Smooth muscle cell of trachea (primary cell): ENCODE data around the gene CD79B. TPM values are rescaled to one million over a fixed set of nuclear protein-coding genes. Genes with fewer than 3 reads are reported as not detected.

Experiments used
- total RNA-seq: library from RNA; depleted of rRNA; stranded (reverse); fragments of >200 nt; gene quantifications from 2 replicates; pipeline ENCODE4 v1.2.1, GENCODE V29; 2014

The CD79B gene
- total RNA-seq, result 0.15 and 0.17 TPM in 2 replicates

DNA sequence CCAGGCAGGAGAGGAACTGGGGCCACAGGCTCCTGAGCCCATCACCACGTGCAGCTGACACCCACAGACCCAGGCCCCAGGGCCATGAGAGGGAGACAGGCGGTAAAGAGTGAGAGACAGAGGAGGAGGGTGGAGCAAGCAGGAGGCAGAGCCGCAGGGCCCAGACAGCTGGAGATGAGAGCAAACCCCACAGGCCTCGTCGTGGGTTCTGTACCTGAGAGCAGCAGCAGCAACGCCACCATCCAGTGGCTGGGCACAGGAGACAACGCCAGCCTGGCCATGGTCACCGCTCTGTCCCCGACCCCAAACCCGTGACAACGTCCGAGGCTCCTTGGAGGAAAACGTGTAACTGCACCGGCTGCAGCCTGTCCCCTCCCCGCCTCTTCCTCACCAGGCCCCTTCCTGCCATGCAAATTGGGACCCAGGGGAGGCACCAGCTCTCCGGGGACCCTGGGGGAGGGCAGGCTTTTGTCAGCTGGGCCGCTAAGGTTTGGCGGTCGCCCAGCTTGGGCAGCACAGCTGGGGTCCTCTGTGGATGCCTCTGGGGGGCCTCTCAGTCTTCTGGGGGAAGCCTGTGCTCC lies at the start of gene CD79B:
Gene CD79B, minus strand, starts transcription at position 351 of the 581 bp plus-strand sequence. Its CDS starts 70 bp downstream, at position 281.

DNA sequence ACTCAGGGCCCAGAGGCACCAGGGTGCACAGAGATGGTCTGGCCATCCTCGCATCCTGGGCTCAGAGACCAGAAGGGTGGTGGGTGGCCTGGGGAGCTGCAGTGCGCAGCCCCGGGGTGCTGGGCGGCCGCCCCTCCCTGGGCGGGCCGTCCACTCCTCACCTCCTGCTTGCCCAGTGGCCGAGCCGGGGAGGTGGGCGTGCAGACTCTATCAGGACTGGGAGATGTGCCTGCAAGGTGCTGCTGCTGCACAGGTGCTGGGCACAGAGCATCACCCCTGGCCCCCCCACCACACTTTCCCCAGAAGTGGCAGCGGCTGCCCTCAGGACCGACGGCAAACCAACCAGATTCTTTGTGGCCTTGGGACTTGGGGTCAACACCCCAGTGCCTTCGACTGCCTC lies 40.7 kb upstream of the CD79B start, which contains the start of gene SCN4A:
Gene SCN4A, minus strand, starts transcription at position 123 of the 400 bp plus-strand sequence. Its CDS starts 77 bp downstream, at position 46.

DNA sequence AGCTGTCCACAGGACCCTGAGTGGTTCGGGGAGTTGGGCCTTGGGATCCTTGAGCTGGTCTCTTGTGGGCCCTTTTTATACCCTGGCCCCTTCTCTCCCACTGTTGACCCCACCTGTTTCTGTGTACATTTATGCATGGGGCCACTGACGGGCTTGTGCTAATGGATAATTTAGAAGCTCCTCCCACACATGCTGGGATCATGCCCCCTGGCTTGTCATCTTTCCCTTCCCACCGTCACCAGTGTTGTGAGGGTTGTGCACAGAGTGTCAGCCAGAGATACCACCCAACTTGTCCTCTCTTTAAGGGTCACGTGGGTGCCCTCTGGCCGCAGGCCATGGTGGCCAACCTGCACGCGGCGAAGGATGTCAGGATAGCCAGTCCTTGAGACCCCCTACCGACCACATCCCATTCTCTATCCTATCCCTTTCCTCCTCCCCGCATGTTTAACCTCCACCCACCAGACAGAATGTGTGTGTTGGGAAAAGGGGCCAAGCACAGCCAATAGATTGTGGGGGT lies 13.3 kb downstream of the CD79B start, which contains the start of gene GH1:
Gene GH1, minus strand, starts transcription at position 51 of the 517 bp plus-strand sequence. CDS start 63 bp downstream, outside the sequence.

DNA sequence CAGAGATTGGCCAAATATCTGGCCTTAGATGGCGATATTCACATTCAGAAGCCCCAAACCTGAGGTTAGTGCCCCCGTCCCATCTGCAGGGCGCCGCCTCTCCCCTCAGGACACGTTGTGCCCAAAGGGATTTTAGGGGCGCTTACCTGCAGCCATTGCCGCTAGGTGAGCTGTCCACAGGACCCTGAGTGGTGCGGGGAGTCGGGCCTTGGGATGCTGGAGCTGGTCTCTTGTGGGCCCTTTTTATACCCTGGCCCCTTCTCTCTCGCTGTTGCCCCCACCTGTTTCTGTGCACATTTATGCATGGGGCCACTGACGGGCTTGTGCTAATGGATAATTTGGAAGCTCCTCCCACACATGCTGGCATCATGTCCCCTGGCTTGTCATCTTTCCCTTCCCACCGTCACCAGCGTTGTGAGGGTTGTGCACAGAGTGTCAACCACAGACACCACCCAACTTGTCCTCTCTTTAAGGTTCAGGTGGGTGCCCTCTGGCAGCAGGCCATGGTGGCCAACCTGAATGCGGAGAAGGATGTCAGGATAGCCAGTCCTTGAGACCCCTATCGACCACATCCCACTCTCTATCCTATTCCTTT lies 21.0 kb downstream of the CD79B start, which contains the start of gene CSHL1:
Gene CSHL1, minus strand, starts transcription at position 218 of the 595 bp plus-strand sequence. Its CDS starts 62 bp downstream, at position 156.

GRCh38 chr17:63896524-63897354 lies 35.4 kb downstream of the CD79B start, which contains the start of gene CSH1:
Gene CSH1 (minus strand): TSS chr17:63896574. CDS start chr17:63896511, 63 bp downstream.

GRCh38 chr17:63881935-63882601 lies 50.1 kb downstream of the CD79B start, which contains the start of gene GH2:
Gene GH2 (minus strand): TSS chr17:63881944. CDS start chr17:63881801, 143 bp downstream.

Other genes with a start within 250 kb of the CD79B start
- gene LIMD2, start 232.2 kb downstream of the CD79B start, total RNA-seq, result 3.5 and 4.3 TPM in 2 replicates
- 21.5 and 28.2 TPM in 2 replicates for gene STRADA, start 190.5 kb downstream of the CD79B start, total RNA-seq
- 65.5 and 71.6 TPM in 2 replicates for gene CCDC47, start 158.7 kb downstream of the CD79B start, total RNA-seq
- gene DDX42, start 158.2 kb downstream of the CD79B start, total RNA-seq, result 68.6 and 86.4 TPM in 2 replicates
- gene PSMC5, start 104.9 kb downstream of the CD79B start, total RNA-seq, result 55.1 and 101 TPM in 2 replicates
- 62.3 and 101 TPM in 2 replicates for gene FTSJ3, start 104.7 kb downstream of the CD79B start, total RNA-seq
- gene SMARCD2, start 89.6 kb downstream of the CD79B start, total RNA-seq, result 120 and 133 TPM in 2 replicates
- not detected in 2 replicates for gene CSH2, start 58.7 kb downstream of the CD79B start, total RNA-seq
- not detected in 2 replicates for gene GH2, start 50.4 kb downstream of the CD79B start, total RNA-seq
- gene CSH1, start 35.8 kb downstream of the CD79B start, total RNA-seq, result not detected in 2 replicates
- gene CSHL1, start 21.1 kb downstream of the CD79B start, total RNA-seq, result 0.15 TPM in 1 of 2 replicates, not detected in the other
- not detected in 2 replicates for gene GH1, start 13.5 kb downstream of the CD79B start, total RNA-seq
- under 0.01 and 0.15 TPM in 2 replicates for gene SCN4A, start 40.6 kb upstream of the CD79B start, total RNA-seq
- gene PRR29, start 66.0 kb upstream of the CD79B start, total RNA-seq, result 1.5 and 1.8 TPM in 2 replicates
- 1.2 and 4.1 TPM in 2 replicates for gene ICAM2, start 88.3 kb upstream of the CD79B start, total RNA-seq
- 8.0 and 15.9 TPM in 2 replicates for gene ERN1, start 197.8 kb upstream of the CD79B start, total RNA-seq